Measurements from ENCODE around the gene LGR5.

DNA sequence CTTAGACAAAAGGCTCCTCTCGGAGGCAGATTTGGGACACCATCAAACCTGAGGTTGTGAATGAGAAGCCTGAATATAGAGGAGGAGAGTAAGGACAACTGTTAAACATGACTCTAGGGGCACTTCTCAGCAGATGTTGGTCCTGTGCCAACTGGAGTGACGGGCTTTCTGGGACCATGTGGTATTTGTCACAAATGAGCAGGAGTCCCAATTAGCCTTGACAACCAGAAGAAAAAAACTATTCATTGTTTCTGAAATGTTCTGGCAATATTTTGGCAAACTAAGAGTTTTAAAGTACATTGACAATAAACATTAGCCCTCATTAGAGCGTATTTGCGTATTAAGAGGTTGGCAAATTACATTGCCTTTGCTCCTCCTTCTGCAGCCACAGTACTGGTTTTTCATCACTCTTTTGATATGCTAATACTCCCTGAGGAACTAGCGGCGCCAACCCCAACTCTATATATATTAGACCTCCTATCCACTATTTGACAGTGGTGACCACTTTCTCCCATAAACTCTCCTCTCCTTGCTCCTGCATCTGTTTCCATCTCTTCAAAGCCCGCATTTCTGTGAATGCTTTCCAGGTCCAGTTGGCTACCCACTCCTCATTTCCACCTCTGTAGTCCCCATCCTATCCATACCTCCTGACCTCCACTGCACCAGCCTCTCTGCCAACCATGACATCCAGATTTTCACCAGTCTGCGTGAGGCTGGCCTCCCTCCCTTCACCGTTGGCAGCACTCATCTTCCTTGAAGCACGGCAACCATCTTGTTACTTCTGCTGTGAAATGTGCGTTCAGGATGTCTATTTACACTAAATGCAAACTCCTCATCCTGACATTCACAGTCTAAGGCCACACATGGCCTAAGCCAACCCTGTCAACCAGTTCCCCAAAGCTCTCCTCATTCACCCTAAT is 123.3 kb downstream of the LGR5 start:
- TF ChIP-seq TBP (IDR thresholded peaks at IDR 0.05; ENCODE audit: low read depth, low read length) = no peak
- no peak for TF ChIP-seq POLR2AphosphoS5 (IDR thresholded peaks at IDR 0.05; ENCODE audit: low read depth, low read length)
- no peak for TF ChIP-seq GTF2F1 (IDR thresholded peaks at IDR 0.05; ENCODE audit: borderline replicate concordance, low read depth, low read length)
- TF ChIP-seq MAX (IDR thresholded peaks at IDR 0.05) = no peak
- TF ChIP-seq BACH1 (IDR thresholded peaks at IDR 0.05; ENCODE audit: low read length) = no peak
- no peak for TF ChIP-seq EZH2 (IDR thresholded peaks at IDR 0.05; ENCODE audit: low read depth, low read length, severe bottlenecking)
- no peak for TF ChIP-seq SIN3A (conservative IDR thresholded peaks at IDR 0.05 in 1 of 2, IDR thresholded peaks at IDR 0.05 in 1 of 2; ENCODE audit: low read depth in 1 of 2, low read length in 2 of 2)
- TF ChIP-seq, protein P1, sequence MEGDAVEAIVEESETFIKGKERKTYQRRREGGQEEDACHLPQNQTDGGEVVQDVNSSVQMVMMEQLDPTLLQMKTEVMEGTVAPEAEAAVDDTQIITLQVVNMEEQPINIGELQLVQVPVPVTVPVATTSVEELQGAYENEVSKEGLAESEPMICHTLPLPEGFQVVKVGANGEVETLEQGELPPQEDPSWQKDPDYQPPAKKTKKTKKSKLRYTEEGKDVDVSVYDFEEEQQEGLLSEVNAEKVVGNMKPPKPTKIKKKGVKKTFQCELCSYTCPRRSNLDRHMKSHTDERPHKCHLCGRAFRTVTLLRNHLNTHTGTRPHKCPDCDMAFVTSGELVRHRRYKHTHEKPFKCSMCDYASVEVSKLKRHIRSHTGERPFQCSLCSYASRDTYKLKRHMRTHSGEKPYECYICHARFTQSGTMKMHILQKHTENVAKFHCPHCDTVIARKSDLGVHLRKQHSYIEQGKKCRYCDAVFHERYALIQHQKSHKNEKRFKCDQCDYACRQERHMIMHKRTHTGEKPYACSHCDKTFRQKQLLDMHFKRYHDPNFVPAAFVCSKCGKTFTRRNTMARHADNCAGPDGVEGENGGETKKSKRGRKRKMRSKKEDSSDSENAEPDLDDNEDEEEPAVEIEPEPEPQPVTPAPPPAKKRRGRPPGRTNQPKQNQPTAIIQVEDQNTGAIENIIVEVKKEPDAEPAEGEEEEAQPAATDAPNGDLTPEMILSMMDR (IDR thresholded peaks at IDR 0.05; ENCODE audit: control extremely low read depth in 1 of 3, insufficient read depth in 1 of 3, low read depth in 1 of 3, low read length in 3 of 3) = no peak
